Measurements from ENCODE around the gene ALCAM. TPM values are rescaled to one million over a fixed set of nuclear protein-coding genes. Genes with fewer than 3 reads are reported as not detected.

ALCAM gene
- polyA plus RNA-seq, 1 experiment, result 275 TPM

DNA sequence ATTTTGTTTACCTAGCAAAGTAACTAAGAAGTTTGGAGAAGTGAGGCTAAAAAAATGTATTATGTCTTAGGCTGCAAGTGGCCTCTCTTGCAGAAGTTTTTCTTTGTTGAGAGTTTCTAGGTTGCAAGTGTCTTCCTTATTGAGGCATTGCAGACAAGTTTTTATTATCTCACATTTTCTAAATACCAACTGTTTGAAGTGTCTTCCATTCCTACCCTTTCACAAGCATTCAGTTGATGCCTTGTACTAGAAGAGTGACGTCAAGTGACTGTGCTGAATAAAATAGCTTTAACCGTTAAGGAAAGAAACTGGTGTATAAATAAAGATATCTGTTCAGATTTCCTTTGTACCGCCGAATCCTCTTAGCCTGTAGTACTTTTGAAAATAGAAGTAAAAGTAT, 123.3 kb downstream of the ALCAM start:
- CTCF ChIA-PET, result no interaction called here
- DNase-seq (ENCODE audit: low read depth, low spot score), result no peak
- Histone ChIP-seq H3K9me3 (ENCODE audit: control insufficient read depth, insufficient read depth, low read length) (peaks cover 9% of the 10 kb centered on the region; the same call in 1 of the 2 replicates), H3K27ac (ENCODE audit: low read depth, low read length) (no peak overlapping the region), H3K4me3 (ENCODE audit: low read depth, low read length) (no peak overlapping the region), H3K27me3 (ENCODE audit: control insufficient read depth, insufficient read depth, low read length) (no peaks in the 10 kb centered on the region)
- POLR2A ChIA-PET, result no interaction called here
- TF ChIP-seq, protein P1, sequence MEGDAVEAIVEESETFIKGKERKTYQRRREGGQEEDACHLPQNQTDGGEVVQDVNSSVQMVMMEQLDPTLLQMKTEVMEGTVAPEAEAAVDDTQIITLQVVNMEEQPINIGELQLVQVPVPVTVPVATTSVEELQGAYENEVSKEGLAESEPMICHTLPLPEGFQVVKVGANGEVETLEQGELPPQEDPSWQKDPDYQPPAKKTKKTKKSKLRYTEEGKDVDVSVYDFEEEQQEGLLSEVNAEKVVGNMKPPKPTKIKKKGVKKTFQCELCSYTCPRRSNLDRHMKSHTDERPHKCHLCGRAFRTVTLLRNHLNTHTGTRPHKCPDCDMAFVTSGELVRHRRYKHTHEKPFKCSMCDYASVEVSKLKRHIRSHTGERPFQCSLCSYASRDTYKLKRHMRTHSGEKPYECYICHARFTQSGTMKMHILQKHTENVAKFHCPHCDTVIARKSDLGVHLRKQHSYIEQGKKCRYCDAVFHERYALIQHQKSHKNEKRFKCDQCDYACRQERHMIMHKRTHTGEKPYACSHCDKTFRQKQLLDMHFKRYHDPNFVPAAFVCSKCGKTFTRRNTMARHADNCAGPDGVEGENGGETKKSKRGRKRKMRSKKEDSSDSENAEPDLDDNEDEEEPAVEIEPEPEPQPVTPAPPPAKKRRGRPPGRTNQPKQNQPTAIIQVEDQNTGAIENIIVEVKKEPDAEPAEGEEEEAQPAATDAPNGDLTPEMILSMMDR (IDR thresholded peaks at IDR 0.05; ENCODE audit: low read depth, low read length), result no peak

DNA sequence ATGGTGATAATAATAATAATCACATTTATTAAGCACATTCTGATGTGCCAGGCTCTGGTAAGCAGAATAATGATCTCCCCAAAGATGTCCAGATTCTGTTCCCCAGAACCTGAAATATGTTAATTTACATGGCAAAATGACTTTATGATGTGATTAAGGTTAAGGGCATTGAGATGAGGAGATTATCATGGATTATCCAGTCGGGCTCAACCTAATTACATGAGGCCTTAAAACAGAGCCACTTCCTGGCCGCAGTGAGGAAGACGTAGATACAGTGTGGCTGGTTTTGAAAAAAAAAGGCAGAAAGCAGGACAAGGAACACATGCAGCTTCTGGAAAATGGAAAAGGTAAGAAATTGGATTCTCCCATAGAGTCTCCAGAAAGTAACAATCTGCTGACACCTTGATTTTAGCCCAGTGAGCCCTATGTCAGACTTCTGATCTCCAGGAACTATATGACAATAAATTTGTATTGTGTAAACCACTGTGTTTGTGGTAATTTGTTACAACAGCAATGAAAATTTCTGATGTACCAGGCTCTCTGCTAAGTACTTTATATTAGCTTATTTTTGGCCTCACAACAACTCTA, 126.7 kb downstream of the ALCAM start:
- TF ChIP-seq, protein P1 (IDR thresholded peaks at IDR 0.05; ENCODE audit: low read depth, low read length), result no peak
- Histone ChIP-seq H3K4me3 (ENCODE audit: low read depth, low read length) (no peak overlapping the region), H3K9me3 (ENCODE audit: control insufficient read depth, insufficient read depth, low read length) (peaks cover 6% of the 10 kb centered on the region; the same call in 1 of the 2 replicates), H3K27ac (ENCODE audit: low read depth, low read length) (no peak overlapping the region), H3K27me3 (ENCODE audit: control insufficient read depth, insufficient read depth, low read length) (no peaks in the 10 kb centered on the region)
- no peak for DNase-seq (ENCODE audit: low read depth, low spot score)
- CTCF ChIA-PET, result interaction anchor here (3.5 kb wide), 1 partner anchor 26 kb away, joined by 11 read pairs; no protein-coding TSS in a partner anchor
- POLR2A ChIA-PET, result no interaction called here

DNA sequence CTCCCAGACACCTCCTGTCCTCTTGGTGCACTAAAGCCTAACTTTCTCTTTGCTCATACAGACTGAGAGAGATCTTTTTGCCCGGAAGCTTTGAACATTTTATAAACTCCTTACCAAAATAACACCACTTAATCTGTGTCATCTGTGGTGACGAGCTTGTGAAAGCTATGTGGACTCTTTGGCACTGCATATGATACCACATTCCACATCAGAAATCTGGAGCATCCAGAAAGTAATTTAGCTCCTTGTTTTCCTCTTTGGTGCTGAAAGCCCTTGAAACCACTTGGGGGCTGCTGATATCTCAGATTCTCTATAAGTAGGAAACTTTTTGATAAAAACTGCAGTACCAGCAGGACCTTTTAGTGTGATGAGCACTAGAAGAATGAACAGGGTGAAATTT, 128.3 kb downstream of the ALCAM start:
- Histone ChIP-seq H3K4me3 (ENCODE audit: low read depth, low read length) (no peak overlapping the region), H3K9me3 (ENCODE audit: control insufficient read depth, insufficient read depth, low read length) (peaks cover 6% of the 10 kb centered on the region; the same call in 1 of the 2 replicates), H3K27me3 (ENCODE audit: control insufficient read depth, insufficient read depth, low read length) (no peaks in the 10 kb centered on the region), H3K27ac (ENCODE audit: low read depth, low read length) (no peak overlapping the region)
- TF ChIP-seq, protein P1 (IDR thresholded peaks at IDR 0.05; ENCODE audit: low read depth, low read length), result 0 out of 2 replicates have a peak, but pooled peaks have one; percentile 2
- DNase-seq (ENCODE audit: low read depth, low spot score), result no peak
- POLR2A ChIA-PET, result no interaction called here
- CTCF ChIA-PET, result interaction anchor here (3.5 kb wide), 1 partner anchor 24 kb away, joined by 11 read pairs; no protein-coding TSS in a partner anchor

DNA sequence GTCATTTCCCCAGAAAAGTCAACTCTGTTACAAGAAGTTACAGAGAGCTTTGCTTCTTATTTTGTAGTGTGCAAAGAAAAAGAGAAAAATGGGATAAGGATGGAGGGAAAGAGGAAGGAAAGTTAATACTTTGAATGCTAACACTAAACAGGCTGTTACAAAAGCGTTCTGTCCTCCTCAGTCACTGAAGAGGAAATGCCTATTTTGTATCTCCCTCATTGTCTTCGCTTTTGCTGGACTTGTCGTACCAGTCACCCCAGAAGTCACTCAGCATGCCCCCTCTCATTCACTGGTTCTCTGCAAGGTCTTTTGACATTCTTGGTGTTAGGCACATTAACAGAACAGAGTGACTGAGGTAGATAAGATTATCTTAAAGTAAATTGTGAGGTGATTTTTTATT, 129.6 kb downstream of the ALCAM start:
- Histone ChIP-seq H3K27me3 (ENCODE audit: control insufficient read depth, insufficient read depth, low read length) (no peaks in the 10 kb centered on the region), H3K27ac (ENCODE audit: low read depth, low read length) (no peak overlapping the region), H3K9me3 (ENCODE audit: control insufficient read depth, insufficient read depth, low read length) (no peaks in the 10 kb centered on the region), H3K4me3 (ENCODE audit: low read depth, low read length) (no peak overlapping the region)
- no peak for DNase-seq (ENCODE audit: low read depth, low spot score)
- CTCF ChIA-PET, result no interaction called here
- POLR2A ChIA-PET, result no interaction called here
- TF ChIP-seq, protein P1 (IDR thresholded peaks at IDR 0.05; ENCODE audit: low read depth, low read length), result no peak

DNA sequence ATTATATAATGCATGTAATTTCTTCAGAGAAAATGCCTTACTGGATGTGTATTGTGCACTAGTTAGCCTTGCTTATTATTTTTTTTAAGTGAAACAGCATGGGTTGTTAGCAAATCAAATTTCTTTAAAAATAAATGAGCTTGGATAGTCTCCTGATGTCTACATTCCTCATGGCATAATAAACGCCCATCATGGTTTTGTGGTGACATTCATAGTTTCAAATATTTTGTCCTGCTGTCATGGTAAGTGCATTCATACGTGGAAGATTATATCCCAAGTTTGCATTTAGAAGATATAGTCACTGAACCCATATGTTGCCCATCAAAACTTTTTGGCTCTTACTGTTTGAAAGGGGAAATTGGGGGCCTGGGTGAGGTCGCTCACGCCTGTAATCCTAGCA, 130.7 kb downstream of the ALCAM start:
- ChIA-PET POLR2A (no interaction called here), CTCF (no interaction called here)
- no peaks in the 10 kb centered on the region for H3K9me3 ChIP-seq (ENCODE audit: control insufficient read depth, insufficient read depth, low read length)
- TF ChIP-seq, protein P1 (IDR thresholded peaks at IDR 0.05; ENCODE audit: low read depth, low read length), result no peak
- no peak overlapping the region for H3K4me3 ChIP-seq (ENCODE audit: low read depth, low read length)
- no peaks in the 10 kb centered on the region for H3K27me3 ChIP-seq (ENCODE audit: control insufficient read depth, insufficient read depth, low read length)
- DNase-seq (ENCODE audit: low read depth, low spot score), result no peak
- no peak overlapping the region for H3K27ac ChIP-seq (ENCODE audit: low read depth, low read length)
